OCI-LY7 (cell line): ENCODE results near the gene ZNF343. TPM values are rescaled to one million over a fixed set of nuclear protein-coding genes. Genes with fewer than 3 reads are reported as not detected.

Source experiments
- BruUV-seq: library from RNA; stranded (reverse); fragments of 400-500 nt; replicated peaks from 2 replicates; lab custom pipeline; 2021; lab: Mats Ljungman, UMichigan
- CTCF ChIA-PET: fragments of 300-600 bp; sonication (Branson Sonifier 250); formaldehyde crosslinking; loops from one replicate; lab custom pipeline; 2022; ENCODE audit warnings: antibody characterized with exemption; ENCODE audit not compliant: unreplicated experiment; lab: Charles Lee
- POLR2A ChIA-PET: fragments of 300-600 bp; sonication (Branson Sonifier 250); formaldehyde crosslinking; loops from one replicate; lab custom pipeline; 2022; ENCODE audit warnings: antibody characterized with exemption; lab: Charles Lee
- DNase-seq: peaks from one replicate; pipeline ENCODE4 v3.0.0-alpha.2; 2015; ENCODE audit warnings: low spot score
- H2AFZ ChIP-seq: fragments of 200-600 bp; sonication (generic), shearing (Covaris generic); 2 replicates; pipeline ENCODE4 v1.6.1; 2014; ENCODE audit warnings: mild to moderate bottlenecking, antibody characterized with exemption, low read length, moderate library complexity
- H3K27ac ChIP-seq: fragments of 200-600 bp; sonication (generic); 2 replicates; pipeline ENCODE4 v1.5.1; 2014; ENCODE audit warnings: mixed run types, low read depth, mild to moderate bottlenecking, moderate library complexity, low read length, inconsistent platforms; ENCODE audit not compliant: poor library complexity, severe bottlenecking
- H3K36me3 ChIP-seq: fragments of 200-600 bp; sonication (generic); 2 replicates; pipeline ENCODE4 v1.6.1; 2014; ENCODE audit warnings: mild to moderate bottlenecking, antibody characterized with exemption, low read length, moderate library complexity, mixed read lengths; ENCODE audit not compliant: insufficient read depth
- H3K4me1 ChIP-seq: fragments of 200-600 bp; sonication (generic); 2 replicates; pipeline ENCODE4 v1.5.1; 2014; ENCODE audit warnings: mild to moderate bottlenecking, low read length; ENCODE audit not compliant: insufficient read depth, poor library complexity, severe bottlenecking
- H3K4me2 ChIP-seq: fragments of 200-600 bp; sonication (generic); 2 replicates; pipeline ENCODE4 v1.6.1; 2014; ENCODE audit warnings: mild to moderate bottlenecking, low read length
- H3K4me3 ChIP-seq: fragments of 200-600 bp; sonication (generic); 2 replicates; pipeline ENCODE4 v1.5.1; 2014; ENCODE audit warnings: mild to moderate bottlenecking, low read depth, low read length; ENCODE audit not compliant: poor library complexity, severe bottlenecking
- H3K79me2 ChIP-seq: fragments of 200-600 bp; sonication (generic); 2 replicates; pipeline ENCODE4 v1.6.1; 2016; ENCODE audit warnings: low read depth, mild to moderate bottlenecking, low read length, moderate library complexity, mixed read lengths; ENCODE audit not compliant: insufficient read depth
- H3K9me2 ChIP-seq: fragments of 200-600 bp; sonication (generic); 2 replicates; pipeline ENCODE4 v1.6.1; 2016; ENCODE audit warnings: mild to moderate bottlenecking, low read length, mixed read lengths; ENCODE audit not compliant: insufficient read depth
- H3K9me3 ChIP-seq: fragments of 200-600 bp; sonication (generic); 2 replicates; pipeline ENCODE4 v1.6.1; 2014; ENCODE audit warnings: mild to moderate bottlenecking, mixed run types, low read length, mixed read lengths
- H4K20me1 ChIP-seq: fragments of 200-600 bp; sonication (generic); 2 replicates; pipeline ENCODE4 v1.6.1; 2014; ENCODE audit warnings: mild to moderate bottlenecking, antibody characterized with exemption, low read length, moderate library complexity, mixed read lengths; ENCODE audit not compliant: insufficient read depth
- EZH2phosphoT487 ChIP-seq: fragments of 200-600 bp; sonication (generic); IDR thresholded peaks from 2 replicates; pipeline ENCODE4 v1.6.1; 2018; ENCODE audit warnings: low read depth, borderline replicate concordance, mild to moderate bottlenecking, mixed run types, antibody characterized with exemption, low read length, moderate library complexity, mixed read lengths
- intact Hi-C: fragments of 100-400 bp; cut with micrococcal nuclease; formaldehyde crosslinking; loops from one replicate; pipeline ENCODE4 v1.10.0; 2022; ENCODE audit not compliant: unreplicated experiment
- total RNA-seq, 2 experiments: library from RNA; depleted of rRNA in 1 of 2; stranded (reverse); fragments of >200 nt in 1 of 2; shearing (Covaris generic) in 1 of 2; gene quantifications; 2 replicates each; pipeline ENCODE4 v1.2.3, GENCODE V29; 2014 to 2022
- TF ChIP-seq, protein P1 (sequence below): fragments of 200-600 bp; sonication (generic); conservative IDR thresholded peaks from 2 replicates; pipeline ENCODE4 v1.5.1; 2014; ENCODE audit warnings: mild to moderate bottlenecking, antibody characterized with exemption, low read length, moderate library complexity, mixed read lengths

The ZNF343 gene
- total RNA-seq, 2 experiments from 2014 or later: 7.1 to 11.9 TPM

DNA sequence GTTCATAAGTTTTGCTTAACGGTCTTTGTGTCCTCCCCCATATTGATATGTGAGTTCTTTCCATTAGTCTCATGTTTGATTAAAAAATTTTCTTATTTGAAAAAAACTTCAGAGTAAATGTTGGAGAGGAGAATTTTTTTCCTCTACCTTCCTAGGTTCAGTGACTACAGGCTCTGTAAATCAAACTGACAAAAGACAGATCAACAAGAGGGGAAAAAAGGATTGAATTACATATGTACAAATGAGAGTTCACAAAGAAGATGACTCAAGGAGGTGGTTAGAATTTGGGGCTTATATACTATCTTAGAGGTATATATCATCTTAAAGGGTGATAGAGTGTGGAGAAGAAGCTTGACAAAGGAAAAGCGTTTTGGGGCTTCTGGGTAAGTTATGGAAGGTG is 33.2 kb upstream of the ZNF343 start:
- CTCF ChIA-PET: no interaction called here
- POLR2A ChIA-PET: interaction anchor here (0.5 kb wide), 1 partner anchor 311 kb away, joined by 3 read pairs; no protein-coding TSS in a partner anchor
- no peaks in the 10 kb centered on the region for H3K4me1 ChIP-seq
- H4K20me1 ChIP-seq: no peaks in the 10 kb centered on the region
- no peak overlapping the region for H2AFZ ChIP-seq
- no peak for DNase-seq
- TF ChIP-seq EZH2phosphoT487: no peak
- TF ChIP-seq, protein P1, sequence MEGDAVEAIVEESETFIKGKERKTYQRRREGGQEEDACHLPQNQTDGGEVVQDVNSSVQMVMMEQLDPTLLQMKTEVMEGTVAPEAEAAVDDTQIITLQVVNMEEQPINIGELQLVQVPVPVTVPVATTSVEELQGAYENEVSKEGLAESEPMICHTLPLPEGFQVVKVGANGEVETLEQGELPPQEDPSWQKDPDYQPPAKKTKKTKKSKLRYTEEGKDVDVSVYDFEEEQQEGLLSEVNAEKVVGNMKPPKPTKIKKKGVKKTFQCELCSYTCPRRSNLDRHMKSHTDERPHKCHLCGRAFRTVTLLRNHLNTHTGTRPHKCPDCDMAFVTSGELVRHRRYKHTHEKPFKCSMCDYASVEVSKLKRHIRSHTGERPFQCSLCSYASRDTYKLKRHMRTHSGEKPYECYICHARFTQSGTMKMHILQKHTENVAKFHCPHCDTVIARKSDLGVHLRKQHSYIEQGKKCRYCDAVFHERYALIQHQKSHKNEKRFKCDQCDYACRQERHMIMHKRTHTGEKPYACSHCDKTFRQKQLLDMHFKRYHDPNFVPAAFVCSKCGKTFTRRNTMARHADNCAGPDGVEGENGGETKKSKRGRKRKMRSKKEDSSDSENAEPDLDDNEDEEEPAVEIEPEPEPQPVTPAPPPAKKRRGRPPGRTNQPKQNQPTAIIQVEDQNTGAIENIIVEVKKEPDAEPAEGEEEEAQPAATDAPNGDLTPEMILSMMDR: no peak
- BruUV-seq: no TSS peak
- H3K9me3 ChIP-seq: no peaks in the 10 kb centered on the region
- H3K27ac ChIP-seq: no peak overlapping the region
- intact Hi-C loops: no loop called here
- H3K9me2 ChIP-seq: no peaks in the 10 kb centered on the region
- H3K4me2 ChIP-seq: no peak overlapping the region
- no peak overlapping the region for H3K4me3 ChIP-seq
- no peaks in the 10 kb centered on the region for H3K79me2 ChIP-seq
- H3K36me3 ChIP-seq: no peaks in the 10 kb centered on the region

DNA sequence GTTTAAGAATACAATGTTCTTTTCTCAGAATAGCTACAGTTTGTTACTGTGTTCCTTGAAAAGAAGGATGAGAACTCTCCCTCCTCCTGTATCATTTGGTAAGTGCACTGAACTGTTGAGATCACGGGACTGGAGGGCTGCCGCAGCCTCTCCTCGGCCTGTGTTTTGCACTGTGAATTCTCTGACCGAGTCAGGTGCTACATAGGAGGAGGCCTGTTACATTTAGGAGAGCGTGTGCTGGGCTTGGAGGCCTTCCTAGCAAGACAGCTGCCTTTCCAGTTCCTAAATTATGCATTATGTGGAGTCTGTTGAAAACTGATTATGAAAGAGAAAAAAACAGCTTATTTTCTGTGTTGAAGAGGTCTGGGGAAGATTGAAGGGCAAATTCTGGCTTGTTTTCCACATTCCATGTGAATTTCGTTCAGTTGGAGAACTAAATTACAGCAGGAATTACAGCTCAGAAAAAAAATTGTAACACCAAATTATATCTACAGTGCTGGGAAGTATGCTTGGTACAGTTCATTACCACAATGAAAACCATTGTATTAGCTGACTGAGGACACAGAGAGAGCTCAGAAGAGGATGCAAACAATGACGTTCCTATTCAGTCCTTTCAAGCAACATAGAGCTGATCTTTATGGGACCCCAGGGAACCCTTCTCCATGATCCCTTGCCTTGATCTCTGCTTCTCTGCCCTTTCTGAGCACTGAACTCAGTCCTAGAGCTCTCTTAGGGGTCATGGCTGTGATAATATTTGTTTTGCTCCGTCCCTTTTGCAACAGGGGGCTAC is 30.4 kb upstream of the ZNF343 start:
- H3K4me2 ChIP-seq: no peak overlapping the region
- BruUV-seq: no TSS peak
- CTCF ChIA-PET: no interaction called here
- intact Hi-C loops: no loop called here
- H3K9me2 ChIP-seq: no peaks in the 10 kb centered on the region
- no peaks in the 10 kb centered on the region for H3K9me3 ChIP-seq
- POLR2A ChIA-PET: interaction anchor here (0.6 kb wide), 3 partner anchors 60 to 871 kb away, joined by 3 to 6 read pairs (median 4); no protein-coding TSS in a partner anchor
- H4K20me1 ChIP-seq: no peaks in the 10 kb centered on the region
- no peaks in the 10 kb centered on the region for H3K79me2 ChIP-seq
- H2AFZ ChIP-seq: no peak overlapping the region
- TF ChIP-seq, protein P1: no peak
- no peak for TF ChIP-seq EZH2phosphoT487
- no peak overlapping the region for H3K4me3 ChIP-seq
- no peak overlapping the region for H3K27ac ChIP-seq
- no peaks in the 10 kb centered on the region for H3K4me1 ChIP-seq
- no peaks in the 10 kb centered on the region for H3K36me3 ChIP-seq
- DNase-seq: no peak

DNA sequence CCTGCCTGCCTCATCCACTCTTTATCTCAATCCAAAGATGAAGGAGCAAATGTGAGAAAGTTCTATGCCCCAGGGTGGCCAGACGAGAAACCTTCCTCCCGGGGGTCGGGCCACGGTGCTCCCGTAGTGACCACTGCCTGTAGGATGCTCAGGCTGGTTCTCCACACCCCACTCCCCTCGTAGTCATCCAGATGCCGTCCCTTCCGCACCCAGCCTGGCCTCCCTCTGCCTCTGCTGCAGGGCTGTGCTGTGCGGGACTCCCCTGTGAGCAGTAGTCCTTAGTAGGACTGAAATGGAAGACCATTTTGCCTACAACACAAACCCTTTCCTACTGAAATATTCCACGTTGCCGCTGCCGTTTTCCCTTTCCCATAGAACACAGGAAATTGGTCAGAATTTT is 29.6 kb upstream of the ZNF343 start:
- intact Hi-C loops: no loop called here
- no peaks in the 10 kb centered on the region for H3K79me2 ChIP-seq
- H3K9me2 ChIP-seq: no peaks in the 10 kb centered on the region
- no peaks in the 10 kb centered on the region for H4K20me1 ChIP-seq
- H3K4me1 ChIP-seq: no peaks in the 10 kb centered on the region
- BruUV-seq: no TSS peak
- H2AFZ ChIP-seq: no peak overlapping the region
- no peak for DNase-seq
- H3K36me3 ChIP-seq: no peaks in the 10 kb centered on the region
- no peak overlapping the region for H3K4me3 ChIP-seq
- POLR2A ChIA-PET: interaction anchor here (0.6 kb wide), 1 partner anchor 61 kb away, joined by 6 read pairs; no protein-coding TSS in a partner anchor
- CTCF ChIA-PET: no interaction called here
- no peak overlapping the region for H3K27ac ChIP-seq
- H3K4me2 ChIP-seq: no peak overlapping the region
- H3K9me3 ChIP-seq: no peaks in the 10 kb centered on the region
- TF ChIP-seq EZH2phosphoT487: no peak
- TF ChIP-seq, protein P1: no peak
